CD4-positive, alpha-beta memory T cell (primary cell): ENCODE data around the gene ZNF578. TPM values are rescaled to one million over a fixed set of nuclear protein-coding genes. Genes with fewer than 3 reads are reported as not detected.
"Not testable (repeated sequence)": the region's sequence is repeated elsewhere in the genome, so short reads cannot be mapped to it uniquely, and the experiment has no call there.

Experiments used
- CTCF ChIA-PET: fragments of 350-600 bp; sonication (Branson Sonifier 250); formaldehyde crosslinking; loops from one replicate; lab custom pipeline; 2021; ENCODE audit warnings: inconsistent platforms; ENCODE audit not compliant: partially characterized antibody; lab: Charles Lee
- POLR2A ChIA-PET: fragments of 350-600 bp; sonication (Branson Sonifier 250); formaldehyde crosslinking; loops from one replicate; lab custom pipeline; 2021; ENCODE audit not compliant: partially characterized antibody; lab: Charles Lee
- DNase-seq, 5 donors: peaks; one replicate each; pipeline versions ENCODE4 v3.0.0 to v3.0.0-alpha.2; 2020 to 2022; ENCODE audit warnings: mixed read lengths in 1 of 5
- H3K27ac ChIP-seq: one replicate; pipeline ENCODE4 v1.7.0; 2013; ENCODE audit warnings: low read depth, low read length
- H3K27me3 ChIP-seq: 2 replicates; pipeline ENCODE4 v1.7.0; 2013; ENCODE audit warnings: mild to moderate bottlenecking, low read length, moderate library complexity; ENCODE audit not compliant: insufficient read depth
- H3K36me3 ChIP-seq: 2 replicates; pipeline ENCODE4 v1.7.0; 2013; ENCODE audit warnings: mild to moderate bottlenecking, low read length, moderate library complexity; ENCODE audit not compliant: insufficient read depth
- H3K4me1 ChIP-seq: 2 replicates; pipeline ENCODE4 v1.7.0; 2013; ENCODE audit warnings: mild to moderate bottlenecking, low read length, moderate library complexity; ENCODE audit not compliant: insufficient read depth
- H3K4me3 ChIP-seq, 2 donors: one replicate each; pipeline ENCODE4 v1.7.0; 2013; ENCODE audit warnings: low read length in 2 of 2, mild to moderate bottlenecking in 1 of 2
- H3K9me3 ChIP-seq, 2 donors: one replicate each; pipeline ENCODE4 v1.7.0; 2013; ENCODE audit warnings: low read length in 2 of 2, control low read depth in 1 of 2; ENCODE audit not compliant: control insufficient read depth in 1 of 2
- H3K27ac Mint-ChIP-seq, 7 donors: one replicate each; pipeline ENCODE4 v1.8.0; 2020 to 2021; ENCODE audit warnings: mixed read lengths in 7 of 7, mild to moderate bottlenecking in 6 of 7, inconsistent platforms in 3 of 7, moderate library complexity in 3 of 7
- H3K27me3 Mint-ChIP-seq, 2 donors: one replicate each; pipeline ENCODE4 v1.8.0; 2020 to 2021; ENCODE audit warnings: mixed read lengths in 2 of 2
- H3K36me3 Mint-ChIP-seq, 2 donors: one replicate each; pipeline ENCODE4 v1.8.0; 2020 to 2021; ENCODE audit warnings: mixed read lengths in 2 of 2, inconsistent platforms in 1 of 2, mild to moderate bottlenecking in 1 of 2
- H3K4me1 Mint-ChIP-seq, 4 donors: one replicate each; pipeline ENCODE4 v1.8.0; 2020 to 2021; ENCODE audit warnings: mixed read lengths in 4 of 4, mild to moderate bottlenecking in 1 of 4
- H3K4me3 Mint-ChIP-seq, 8 donors: one replicate each; pipeline ENCODE4 v1.8.0; 2020 to 2021; ENCODE audit warnings: mixed read lengths in 8 of 8, mild to moderate bottlenecking in 7 of 8, moderate library complexity in 6 of 8, inconsistent platforms in 3 of 8
- H3K9me3 Mint-ChIP-seq, 8 donors: one replicate each; pipeline ENCODE4 v1.8.0; 2020 to 2021; ENCODE audit warnings: mixed read lengths in 8 of 8, mild to moderate bottlenecking in 5 of 8, inconsistent platforms in 3 of 8, moderate library complexity in 1 of 8
- intact Hi-C: fragments of 100-400 bp; cut with micrococcal nuclease; formaldehyde crosslinking; loops from one replicate; pipeline ENCODE4 v1.15.1; 2023
- polyA plus RNA-seq, 2 donors: library from polyadenylated mRNA; unstranded; fragments of 300-500 nt; fragmentation: Illumina TruSeq; gene quantifications; one replicate each; pipeline ENCODE4 v1.2.3, GENCODE V29; 2021
- total RNA-seq, 2 experiments: library from RNA; stranded (reverse); gene quantifications; one replicate each; pipeline ENCODE4 v1.2.3, GENCODE V29; 2021

ZNF578 gene
- total and polyA plus RNA-seq, 4 experiments from 2014 or later: 1.9 to 4.9 (median 3.2) TPM

DNA sequence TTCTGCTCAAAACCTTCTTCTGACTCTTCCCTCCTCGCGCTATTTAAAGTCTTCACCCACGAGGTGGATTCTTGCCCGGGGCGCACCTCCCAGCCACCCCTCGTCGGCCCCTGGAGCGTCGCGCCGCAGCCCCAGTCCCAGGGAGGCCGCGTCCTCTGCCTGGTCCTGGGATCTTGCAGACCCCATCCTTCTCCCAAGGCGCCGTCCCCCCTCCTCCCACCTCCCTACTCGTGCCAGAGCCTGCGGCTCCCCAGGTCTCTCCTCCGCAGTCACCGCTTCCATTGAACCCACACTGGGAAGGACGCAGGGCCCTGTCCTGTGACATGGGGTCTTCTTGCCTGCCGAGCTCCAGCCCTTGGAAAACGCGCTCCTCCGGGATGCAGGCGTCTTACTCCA lies 74.6 kb downstream of the ZNF578 start:
- Mint-ChIP-seq H3K27ac (peak overlapping the region; percentile 94 to 99 (median 99)), H3K36me3 (peaks cover 11 to 24% of the 10 kb centered on the region in 2 donors), H3K4me1 (peaks cover 18 to 36% (median 26%) of the 10 kb centered on the region in 4 donors), H3K4me3 (peak overlapping the region; percentile 96 to 100 (median 99)), H3K9me3 (peaks cover 0 to 10% (median 6%) of the 10 kb centered on the region in 8 donors), H3K27me3 (peaks cover 0 to 1% of the 10 kb centered on the region in 2 donors)
- peak overlapping the region; percentile 91 for H3K27ac ChIP-seq
- intact Hi-C loops: loop anchor here (1.0 to 5.0 kb wide), 10 partner anchors 7 to 631 kb away; partner anchors contain the start of genes ZNF347, ZNF528, ZNF611 and ZNF701
- no peaks in the 10 kb centered on the region for H3K9me3 ChIP-seq
- no peaks in the 10 kb centered on the region for H3K36me3 ChIP-seq
- CTCF ChIA-PET: no interaction called here
- H3K4me3 ChIP-seq: peak overlapping the region; percentile 78 to 98
- no peaks in the 10 kb centered on the region for H3K27me3 ChIP-seq
- POLR2A ChIA-PET: no interaction called here
- no peak for DNase-seq
- H3K4me1 ChIP-seq: peaks cover 19% of the 10 kb centered on the region

DNA sequence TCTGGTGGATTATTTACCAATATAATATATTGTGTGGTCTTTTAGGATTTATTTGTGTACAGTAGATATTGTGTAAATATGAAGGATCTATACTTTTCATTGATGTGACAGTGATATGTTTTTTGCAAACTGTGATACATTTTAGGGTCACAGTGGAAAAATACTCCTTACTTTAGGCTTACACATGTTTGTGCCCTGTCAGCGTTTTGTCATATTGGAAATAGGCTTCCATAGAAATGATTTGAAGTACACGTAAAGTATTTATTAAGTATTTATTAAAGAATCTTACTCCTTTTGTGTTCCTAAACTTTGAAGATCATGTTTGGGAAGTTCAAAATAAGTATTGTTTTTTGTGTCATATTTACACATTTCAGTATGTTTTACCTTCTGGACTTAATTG lies 79.1 kb downstream of the ZNF578 start:
- Mint-ChIP-seq H3K4me3 (no peak overlapping the region), H3K27me3 (no peaks in the 10 kb centered on the region), H3K36me3 (peaks cover 14 to 29% of the 10 kb centered on the region in 2 donors), H3K4me1 (peaks cover 24 to 59% (median 36%) of the 10 kb centered on the region in 4 donors), H3K9me3 (peaks cover 0 to 6% (median 0%) of the 10 kb centered on the region in 8 donors), H3K27ac (peak overlapping the region in 1 of 7 donors; percentile 47)
- intact Hi-C loops: no loop called here
- no peaks in the 10 kb centered on the region for H3K27me3 ChIP-seq
- H3K4me3 ChIP-seq: no peak overlapping the region
- no peaks in the 10 kb centered on the region for H3K9me3 ChIP-seq
- POLR2A ChIA-PET: no interaction called here
- CTCF ChIA-PET: no interaction called here
- no peaks in the 10 kb centered on the region for H3K36me3 ChIP-seq
- H3K27ac ChIP-seq: no peak overlapping the region
- peaks cover 26% of the 10 kb centered on the region for H3K4me1 ChIP-seq
- DNase-seq: no peak

DNA sequence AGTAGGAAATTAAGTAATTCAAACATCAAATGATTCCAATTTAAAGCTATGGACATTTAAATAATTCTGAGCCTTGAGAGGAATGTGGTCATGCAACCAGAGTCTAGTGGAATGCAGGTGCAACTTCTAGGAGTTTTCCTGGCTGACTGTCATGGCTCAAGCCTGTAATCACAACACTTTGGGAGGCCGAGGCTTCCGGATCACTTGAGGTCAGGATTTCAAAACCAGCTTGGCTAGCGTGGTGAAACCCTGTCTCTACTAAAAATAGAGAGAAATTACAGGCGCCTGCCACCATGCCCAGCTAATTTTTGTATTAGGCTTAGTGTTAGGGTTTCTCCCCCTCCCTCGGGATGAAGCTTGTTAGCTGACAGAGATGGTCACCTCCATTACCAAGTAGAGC lies 80.5 kb downstream of the ZNF578 start:
- no peaks in the 10 kb centered on the region for H3K27me3 Mint-ChIP-seq
- Histone ChIP-seq H3K27ac (no peak overlapping the region), H3K9me3 (no peaks in the 10 kb centered on the region), H3K4me3 (no peak overlapping the region), H3K4me1 (peaks cover 16% of the 10 kb centered on the region), H3K27me3 (no peaks in the 10 kb centered on the region), H3K36me3 (no peaks in the 10 kb centered on the region)
- H3K4me3 Mint-ChIP-seq: peak overlapping the region in 6 of 8 donors; percentile 10 to 96 (median 93)
- H3K27ac Mint-ChIP-seq: peak overlapping the region in 1 of 7 donors; percentile 62
- peaks cover 15 to 54% (median 29%) of the 10 kb centered on the region in 4 donors for H3K4me1 Mint-ChIP-seq
- DNase-seq: no peak
- peaks cover 15 to 24% of the 10 kb centered on the region in 2 donors for H3K36me3 Mint-ChIP-seq
- H3K9me3 Mint-ChIP-seq: peaks cover 0 to 6% (median 0%) of the 10 kb centered on the region in 8 donors
- ChIA-PET POLR2A (no interaction called here), CTCF (interaction anchor here (0.7 kb wide), 1 partner anchor 192 kb away, joined by 3 read pairs; no protein-coding TSS in a partner anchor)
- intact Hi-C loops: no loop called here

DNA sequence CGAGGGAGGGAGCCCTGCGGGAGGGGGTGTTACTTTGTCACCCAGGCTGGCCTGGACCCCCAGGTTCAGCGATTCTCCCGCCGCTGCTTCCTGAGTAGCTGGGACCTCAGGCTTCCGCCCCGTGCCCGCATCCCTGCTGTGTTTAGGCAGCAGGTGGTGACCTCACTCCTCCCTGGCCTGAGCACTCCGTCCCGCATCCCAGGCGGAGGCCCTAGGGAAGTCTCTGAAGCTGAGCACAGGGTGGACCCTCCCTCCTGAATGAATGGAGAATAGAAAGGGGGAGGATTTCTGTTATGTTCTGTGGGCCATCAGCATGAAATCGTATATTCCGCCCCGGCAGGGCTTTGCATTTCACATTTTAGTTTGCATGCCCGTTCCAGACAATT lies 82.0 kb downstream of the ZNF578 start:
- Histone ChIP-seq H3K27ac (peak overlapping the region; percentile 80), H3K4me1 (peaks cover 12% of the 10 kb centered on the region), H3K4me3 (peak overlapping the region; percentile 36 to 84)
- CTCF ChIA-PET, H3K9me3 ChIP-seq, H3K27me3 ChIP-seq, POLR2A ChIA-PET, H3K27me3 Mint-ChIP-seq, H3K36me3 ChIP-seq: not testable (repeated sequence)
- peak overlapping the region; percentile 87 to 97 (median 94) for H3K4me3 Mint-ChIP-seq
- H3K36me3 Mint-ChIP-seq: peaks cover 22 to 27% of the 10 kb centered on the region in 2 donors
- peak overlapping the region; percentile 84 to 97 (median 89) for H3K27ac Mint-ChIP-seq
- intact Hi-C loops: loop anchor here (1.0 kb wide), 3 partner anchors 8 to 266 kb away; partner anchors contain the start of genes ZNF701, ZNF766 and ZNF808
- peaks cover 12 to 46% (median 30%) of the 10 kb centered on the region in 4 donors for H3K4me1 Mint-ChIP-seq
- peaks cover 0 to 11% (median 0%) of the 10 kb centered on the region in 8 donors for H3K9me3 Mint-ChIP-seq
- DNase-seq: peak in 1 of 5 donors; percentile 52

DNA sequence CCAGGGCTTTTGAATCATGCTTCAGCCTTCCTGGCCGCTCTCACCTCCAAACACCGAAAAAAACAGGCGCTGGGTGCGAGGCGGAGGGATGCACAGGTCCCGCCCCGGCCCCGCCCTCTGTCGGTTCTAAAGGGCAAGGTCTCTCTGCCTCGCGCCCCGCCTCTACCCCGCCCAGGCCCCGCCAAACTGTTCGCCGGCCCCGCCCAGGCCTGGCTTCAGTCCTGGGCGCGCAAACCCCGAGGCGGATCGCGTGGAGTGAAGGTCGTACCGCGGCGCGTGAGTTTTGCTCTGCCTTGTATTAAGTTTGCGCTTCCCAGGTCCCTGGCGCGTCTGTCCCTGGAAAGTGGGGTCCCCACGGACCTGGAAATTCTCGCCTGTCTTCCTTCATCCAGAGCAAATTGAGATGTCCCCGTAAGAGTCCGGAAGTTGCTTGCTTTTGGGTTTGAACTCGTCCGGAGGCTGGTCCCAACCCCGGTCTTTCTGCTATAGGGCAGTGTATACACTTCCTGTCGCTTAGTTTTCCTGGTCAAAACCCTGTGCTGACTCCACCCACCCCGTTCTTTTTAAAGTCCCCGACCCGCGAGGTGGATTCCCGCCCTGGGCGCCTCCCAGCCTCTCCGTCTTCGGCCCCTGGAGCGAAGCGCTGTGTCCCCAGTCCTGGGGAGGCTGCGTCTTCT lies 82.6 kb downstream of the ZNF578 start:
- H3K27me3 ChIP-seq: no peaks in the 10 kb centered on the region
- Mint-ChIP-seq H3K4me1 (peaks cover 10 to 49% (median 32%) of the 10 kb centered on the region in 4 donors), H3K27me3 (no peaks in the 10 kb centered on the region), H3K36me3 (peaks cover 27 to 31% of the 10 kb centered on the region in 2 donors), H3K9me3 (peaks cover 0 to 14% (median 4%) of the 10 kb centered on the region in 8 donors), H3K27ac (peak overlapping the region; percentile 84 to 97 (median 89)), H3K4me3 (peak overlapping the region; percentile 87 to 97 (median 94))
- ChIA-PET CTCF (no interaction called here), POLR2A (interaction anchor here (0.6 to 1.0 kb wide), 3 partner anchors 9 to 103 kb away, joined by 3 read pairs; partner anchors contain the start of gene ZNF83)
- DNase-seq: peak; percentile 79 to 93 (median 83)
- H3K36me3 ChIP-seq: no peaks in the 10 kb centered on the region
- H3K9me3 ChIP-seq: no peaks in the 10 kb centered on the region
- intact Hi-C loops: loop anchor here (1.0 kb wide), 3 partner anchors 9 to 267 kb away; partner anchors contain the start of genes ZNF701, ZNF766 and ZNF808
- peak overlapping the region; percentile 84 to 90 for H3K4me3 ChIP-seq
- peak overlapping the region; percentile 80 for H3K27ac ChIP-seq
- peaks cover 12% of the 10 kb centered on the region for H3K4me1 ChIP-seq

DNA sequence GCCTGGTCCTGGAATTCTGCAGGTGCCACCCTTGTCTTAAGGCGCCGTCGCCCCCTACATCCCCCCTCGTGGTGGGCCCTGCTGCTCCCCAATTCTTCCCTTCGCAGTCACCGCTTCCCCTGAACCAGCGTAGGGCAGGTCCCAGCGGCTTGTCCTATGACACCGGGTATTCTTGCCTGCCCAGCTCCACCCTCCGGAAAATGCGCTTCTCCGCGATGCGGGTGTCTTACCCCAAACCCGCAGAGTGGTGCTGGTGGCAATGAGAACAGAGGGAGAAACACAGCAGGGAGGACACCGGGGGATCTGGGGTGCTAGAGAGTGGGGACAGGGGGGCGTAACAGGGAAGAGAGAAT lies 83.1 kb downstream of the ZNF578 start:
- H3K9me3 Mint-ChIP-seq: peaks cover 0 to 18% (median 4%) of the 10 kb centered on the region in 8 donors
- ChIA-PET CTCF (no interaction called here), POLR2A (interaction anchor here (0.6 to 1.0 kb wide), 3 partner anchors 10 to 103 kb away, joined by 3 read pairs; partner anchors contain the start of gene ZNF83)

DNA sequence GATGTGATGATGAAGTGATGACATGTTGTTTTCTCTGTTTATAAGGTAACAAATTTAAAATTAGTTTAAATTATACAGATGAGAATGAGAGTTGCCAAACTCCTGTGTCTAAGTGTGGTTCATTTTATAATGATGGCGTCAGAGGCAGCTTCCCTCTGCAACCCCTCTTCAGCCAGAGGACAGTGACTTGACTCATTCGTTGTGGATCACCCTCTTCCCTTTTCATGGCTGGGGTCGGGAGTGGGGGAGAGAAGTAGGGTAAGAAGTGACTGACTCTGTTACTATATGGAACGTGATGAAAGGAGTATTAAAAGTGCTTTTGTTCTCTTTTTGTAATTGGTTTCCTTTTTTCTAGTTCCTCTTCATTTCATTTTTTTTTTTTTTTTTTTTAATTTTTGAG lies 85.5 kb downstream of the ZNF578 start:
- H3K4me3 ChIP-seq, H3K36me3 ChIP-seq, intact Hi-C loops, DNase-seq, H3K27me3 Mint-ChIP-seq, CTCF ChIA-PET, H3K27me3 ChIP-seq, H3K9me3 ChIP-seq, POLR2A ChIA-PET, H3K27ac ChIP-seq: not testable (repeated sequence)
- H3K27ac Mint-ChIP-seq: peak overlapping the region in 1 of 7 donors; percentile 37
- H3K36me3 Mint-ChIP-seq: peaks cover 39 to 47% of the 10 kb centered on the region in 2 donors
- peak overlapping the region in 1 of 8 donors; percentile 22 for H3K4me3 Mint-ChIP-seq
- peaks cover 25% of the 10 kb centered on the region for H3K4me1 ChIP-seq
- peaks cover 22 to 61% (median 47%) of the 10 kb centered on the region in 4 donors for H3K4me1 Mint-ChIP-seq
- peaks cover 0 to 30% (median 13%) of the 10 kb centered on the region in 8 donors for H3K9me3 Mint-ChIP-seq

More for the DNA sequence above, 83.1 kb downstream of the ZNF578 start:
- Mint-ChIP-seq H3K27me3 (no peaks in the 10 kb centered on the region), H3K27ac (peak overlapping the region; percentile 84 to 97 (median 89)), H3K36me3 (peaks cover 30 to 31% of the 10 kb centered on the region in 2 donors), H3K4me3 (peak overlapping the region; percentile 87 to 97 (median 94)), H3K4me1 (peaks cover 10 to 46% (median 32%) of the 10 kb centered on the region in 4 donors)
- Histone ChIP-seq H3K36me3 (no peaks in the 10 kb centered on the region), H3K27ac (peak overlapping the region; percentile 80), H3K9me3 (no peaks in the 10 kb centered on the region), H3K4me1 (peaks cover 12% of the 10 kb centered on the region), H3K27me3 (no peaks in the 10 kb centered on the region), H3K4me3 (peak overlapping the region; percentile 84 to 90)
- DNase-seq: peak; percentile 49 to 72 (median 52)
- intact Hi-C loops: no loop called here
